GM19324 (cell line): ENCODE results near the gene LRRC4B.
A peak's percentile ranks its signal among the peaks of the same experiment; 100 is the strongest.
"Not testable (repeated sequence)": the region's sequence is repeated elsewhere in the genome, so short reads cannot be mapped to it uniquely, and the experiment has no call there.

Experiments
- ATAC-seq: cut with Tn5 transposase; IDR thresholded peaks from one replicate; pipeline ENCODE4 v1.9.1; 2021; ENCODE audit warnings: mild to moderate bottlenecking, moderate library complexity; ENCODE audit not compliant: unreplicated experiment, low FRiP score

Gene LRRC4B

GRCh38 chr19:50531171-50531612, 37.0 kb downstream of the LRRC4B start:
- no peak for ATAC-seq

DNA sequence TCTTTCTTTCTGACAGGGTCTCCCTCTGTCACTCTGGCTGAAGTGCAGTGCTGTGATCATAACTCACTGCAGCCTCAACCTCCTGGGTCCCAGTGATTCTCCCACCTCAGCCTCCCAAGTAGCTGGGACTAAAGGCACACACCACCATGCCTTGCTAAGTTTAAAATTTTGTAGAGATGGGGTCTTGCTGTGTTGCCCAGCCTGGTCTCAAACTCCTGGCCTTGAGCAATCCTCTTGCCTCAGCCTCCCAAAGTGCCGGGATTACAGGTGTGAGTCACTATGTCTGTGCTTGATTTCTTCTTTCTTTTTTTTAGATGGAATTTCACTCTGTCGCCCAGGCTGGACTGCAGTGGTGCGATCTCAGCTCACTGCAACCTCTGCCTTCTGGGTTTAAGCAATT, 40.2 kb downstream of the LRRC4B start:
- not testable (repeated sequence) for ATAC-seq

DNA sequence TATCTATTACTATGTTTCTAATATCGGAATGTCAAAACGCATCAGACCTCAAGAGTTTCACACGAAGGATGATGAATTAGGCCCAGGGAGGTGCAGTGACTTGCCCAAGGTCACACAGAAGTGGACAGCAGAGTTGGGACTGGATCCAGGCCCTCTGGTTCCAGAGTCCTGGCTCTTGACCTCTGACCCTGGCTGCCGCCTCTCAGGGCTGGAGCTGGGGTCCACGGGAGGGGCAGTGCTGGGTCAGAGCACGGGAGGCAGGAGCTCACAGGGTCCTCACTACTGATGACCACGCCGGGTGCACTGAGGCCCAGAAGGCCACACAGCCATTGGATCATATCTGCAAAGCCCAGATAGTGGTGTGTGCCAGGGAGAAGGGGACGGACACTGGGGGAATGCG, 45.4 kb downstream of the LRRC4B start:
- ATAC-seq = no peak

- no peak for ATAC-seq
Observed at GRCh38 chr19:50520822-50521465, 47.3 kb downstream of the LRRC4B start.

DNA sequence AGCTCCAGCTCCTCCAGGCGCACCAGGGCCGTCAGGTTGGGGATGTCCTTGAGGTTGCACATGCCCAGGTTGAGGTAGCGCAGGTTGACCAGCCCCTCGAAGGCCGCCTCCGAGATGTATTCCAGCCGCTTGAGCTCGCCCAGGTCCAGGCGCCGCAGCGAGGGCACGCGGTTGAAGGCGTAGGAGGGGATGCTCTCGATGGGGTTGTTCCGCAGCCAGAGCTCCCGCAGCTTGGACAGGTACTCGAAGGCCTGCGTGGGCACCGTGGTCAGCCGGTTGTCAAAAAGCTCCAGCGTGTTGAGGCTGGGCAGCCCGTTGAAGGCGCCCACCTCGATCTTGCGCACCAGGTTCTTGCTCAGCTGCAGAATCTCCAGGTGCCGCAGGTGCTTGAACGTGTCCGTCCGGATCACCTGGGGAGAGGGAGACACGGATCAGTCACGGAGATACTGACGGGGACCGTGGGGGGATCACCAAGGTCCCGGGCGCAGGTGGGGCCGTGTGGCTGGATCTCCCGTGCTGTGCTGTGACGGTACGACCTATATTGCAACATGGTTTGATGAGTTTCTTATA, 49.1 kb downstream of the LRRC4B start:
- ATAC-seq = no peak

DNA sequence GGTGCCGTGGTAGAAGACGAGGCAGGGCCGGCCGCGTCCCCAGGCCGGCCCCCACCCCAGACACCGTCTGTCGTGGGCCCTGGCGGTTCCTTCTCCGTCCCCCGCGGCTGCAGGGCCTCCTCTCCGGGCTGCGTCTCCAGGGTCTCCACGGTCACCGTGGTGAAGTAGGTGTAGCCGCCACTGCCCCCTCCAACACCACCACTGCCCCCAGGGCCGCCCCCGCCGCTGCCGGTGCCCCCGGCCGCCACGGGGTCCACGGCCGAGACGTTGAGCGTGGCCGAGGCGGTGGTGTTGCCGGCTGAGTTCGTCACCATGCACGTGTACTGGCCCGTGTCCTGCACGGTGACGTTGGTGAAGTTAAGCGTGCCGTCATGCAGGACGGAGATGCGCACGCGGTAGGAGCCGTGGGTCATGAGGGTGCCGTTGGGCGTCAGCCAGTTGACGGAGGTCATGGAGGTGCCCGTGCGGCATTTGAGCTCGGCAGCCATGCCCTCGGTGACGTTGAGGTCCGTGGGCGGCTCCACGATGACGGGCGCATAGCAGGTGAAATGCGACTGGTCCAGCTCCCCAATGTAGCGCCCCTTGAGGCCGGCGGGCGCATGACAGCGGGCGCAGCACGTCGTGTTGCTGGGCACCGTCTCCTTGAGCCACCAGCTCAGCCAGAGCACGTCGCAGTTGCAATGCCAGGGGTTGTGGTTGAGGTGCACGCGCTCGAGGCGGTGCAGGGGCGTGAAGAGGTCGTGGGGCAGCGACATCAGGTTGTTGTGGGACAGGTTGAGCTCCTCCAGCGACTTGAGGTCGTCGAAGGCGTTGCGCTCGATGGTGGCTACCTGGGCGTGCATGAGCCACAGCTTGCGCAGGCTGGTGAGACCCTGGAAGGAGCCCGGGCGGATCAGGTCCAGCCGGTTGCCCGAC, 49.9 kb downstream of the LRRC4B start:
- ATAC-seq = no peak

- no peak for ATAC-seq
Observed at GRCh38 chr19:50517704-50518075, 50.5 kb downstream of the LRRC4B start.

- no peak for ATAC-seq
Observed at GRCh38 chr19:50516964-50517703, 51.1 kb downstream of the LRRC4B start.

DNA sequence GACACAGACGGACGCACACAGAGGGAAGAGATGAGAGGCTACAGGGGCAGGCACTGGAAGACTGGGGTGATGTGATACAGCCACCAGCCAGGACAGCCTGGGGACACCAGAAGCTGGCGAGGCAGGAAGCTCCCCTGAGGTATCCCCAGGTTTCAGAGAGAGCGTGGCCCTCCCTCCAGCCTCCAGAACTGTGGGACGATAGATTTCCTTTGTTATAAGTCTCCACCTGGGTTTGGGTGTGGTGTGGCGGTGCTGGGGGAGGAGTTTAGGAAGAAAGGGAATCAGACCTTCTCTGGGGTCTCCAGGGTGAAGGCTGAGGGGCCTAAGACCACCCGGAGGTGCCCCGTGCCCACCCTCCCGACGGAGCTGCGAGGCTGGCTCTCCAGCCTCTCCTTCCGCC, 51.8 kb downstream of the LRRC4B start:
- no peak for ATAC-seq

- ATAC-seq = no peak
Observed at GRCh38 chr19:50515168-50515561, 53.1 kb downstream of the LRRC4B start.

DNA sequence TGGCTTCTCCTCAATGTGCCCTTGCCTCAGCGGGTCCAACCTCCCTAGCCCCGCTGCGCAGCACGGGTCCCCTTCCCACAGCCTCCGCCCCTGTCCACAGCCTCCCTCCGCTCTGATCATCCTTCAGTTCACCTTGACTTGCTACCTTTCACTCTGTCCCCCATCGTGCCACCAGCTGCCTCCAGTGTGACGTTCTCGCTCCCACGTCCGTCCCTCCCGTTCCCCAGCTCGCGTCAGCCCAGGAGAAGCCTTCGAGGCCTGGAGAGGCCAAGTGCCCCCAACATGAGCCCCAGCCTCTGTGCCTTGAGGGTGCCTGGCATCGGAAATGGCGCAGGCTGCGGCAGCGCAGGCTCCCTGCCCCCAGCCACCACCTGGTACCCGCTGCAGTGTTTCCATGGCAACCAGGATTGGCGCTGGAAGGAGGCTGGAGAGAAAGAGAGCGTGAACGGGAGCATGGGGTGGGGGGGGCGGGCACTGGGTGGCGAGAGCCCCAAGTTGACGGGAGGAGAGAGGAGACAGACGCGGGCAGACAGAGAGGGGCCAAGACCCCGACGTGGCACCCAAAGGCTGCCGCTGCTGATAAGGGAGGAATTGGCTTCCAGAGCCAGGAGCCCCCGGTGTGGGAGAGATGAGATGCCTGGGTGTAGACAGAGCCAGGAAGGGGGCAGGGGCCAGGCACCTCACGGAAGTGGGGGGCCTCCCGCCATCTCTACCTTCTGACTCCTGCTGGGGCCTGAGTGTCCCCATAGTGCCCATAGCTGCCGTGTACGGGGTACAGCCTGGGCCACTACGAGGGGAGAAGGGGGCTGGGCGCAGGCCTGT, 53.7 kb downstream of the LRRC4B start:
- ATAC-seq = no peak

GRCh38 chr19:50513746-50514345, 54.4 kb downstream of the LRRC4B start, which contains the start of gene ASPDH:
Gene ASPDH (minus strand): TSS chr19:50513913. CDS start chr19:50513823, 90 bp downstream.
- no peak for ATAC-seq

GRCh38 chr19:50512999-50513745, 55.1 kb downstream of the LRRC4B start:
- no peak for ATAC-seq

DNA sequence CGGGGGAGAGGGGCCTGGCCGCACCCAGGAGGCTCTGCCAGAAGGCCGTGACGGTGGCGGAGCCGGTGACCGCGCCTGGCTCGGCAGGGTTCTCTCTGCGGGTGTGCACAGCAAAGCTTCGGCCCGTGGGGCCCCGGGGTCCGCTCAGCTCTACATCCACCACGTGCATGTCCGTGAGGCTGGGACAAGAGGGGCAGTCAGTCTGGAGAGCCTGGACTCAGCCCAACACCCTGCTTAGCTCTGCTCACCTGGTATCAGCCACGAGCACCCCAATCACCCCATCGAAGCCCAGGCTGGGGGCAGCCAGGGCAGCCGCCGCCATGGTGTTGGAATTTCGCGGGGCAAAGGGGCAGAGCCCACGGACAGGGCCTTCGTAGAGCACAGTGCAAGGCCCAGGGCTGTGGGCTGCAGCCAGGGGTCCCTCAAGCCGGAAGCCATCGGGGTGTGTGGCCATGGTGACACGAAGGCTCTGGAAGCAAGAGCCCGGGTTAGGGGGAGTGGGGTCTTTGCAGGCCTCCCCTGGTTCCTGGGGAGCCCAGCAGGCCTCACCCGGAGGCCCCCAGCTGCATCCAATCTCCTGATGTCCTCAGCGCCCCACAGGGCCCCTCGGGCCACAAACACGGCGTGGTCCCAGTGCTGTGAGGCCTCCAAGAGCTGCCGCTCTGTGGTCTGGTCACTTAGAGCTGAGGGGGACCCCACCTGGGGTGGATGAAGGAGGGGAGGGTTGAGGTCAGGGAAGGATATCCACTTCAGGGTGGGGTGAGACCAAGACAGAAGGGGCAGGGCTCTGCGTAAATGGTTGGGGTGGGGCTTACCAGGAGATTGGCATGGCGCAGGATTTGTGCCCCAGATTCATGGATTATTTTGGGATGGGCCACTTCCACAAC, 55.9 kb downstream of the LRRC4B start:
- ATAC-seq = no peak

DNA sequence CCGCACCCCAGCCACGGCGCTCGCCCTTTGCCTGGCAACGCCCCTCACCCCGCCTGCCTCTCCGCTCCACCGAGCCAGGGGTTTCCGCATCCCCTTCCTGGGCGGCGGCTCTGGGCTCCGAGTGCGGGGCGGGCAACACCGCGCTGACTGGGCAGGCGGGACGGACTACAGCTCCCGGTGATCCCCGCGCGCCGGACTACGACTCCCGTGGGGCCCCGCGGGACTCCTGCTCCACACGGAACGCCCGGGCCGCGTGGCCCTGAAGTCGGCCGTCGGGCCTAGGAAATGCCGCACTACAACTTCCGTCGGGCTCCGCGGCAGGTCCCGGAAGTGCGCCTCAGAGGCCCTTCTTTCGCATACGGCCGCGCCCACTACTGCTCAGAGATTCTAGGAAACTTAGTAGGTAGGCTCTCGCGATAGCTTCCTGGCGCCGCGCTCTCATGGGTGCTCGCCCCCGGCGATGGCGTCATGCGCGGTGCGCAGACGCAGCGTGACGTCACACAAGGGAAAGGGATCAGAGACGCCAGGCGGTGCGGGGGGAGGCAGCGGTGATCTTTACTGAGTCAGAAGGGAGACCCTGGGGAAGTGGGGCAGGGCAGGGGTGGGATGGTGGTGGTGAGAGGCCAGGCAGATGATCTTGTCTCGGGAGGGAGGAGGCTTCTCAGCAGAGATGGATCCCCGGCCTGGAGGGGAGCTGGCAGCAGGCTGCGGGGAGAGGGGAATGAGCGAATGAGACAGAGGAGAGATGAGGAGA, 57.0 kb downstream of the LRRC4B start, which contains the start of gene JOSD2:
TSS of gene JOSD2 (minus strand) at position 123 of the 754 bp plus-strand sequence. CDS start 760 bp downstream, outside the sequence.
- ATAC-seq = peak; percentile 94

DNA sequence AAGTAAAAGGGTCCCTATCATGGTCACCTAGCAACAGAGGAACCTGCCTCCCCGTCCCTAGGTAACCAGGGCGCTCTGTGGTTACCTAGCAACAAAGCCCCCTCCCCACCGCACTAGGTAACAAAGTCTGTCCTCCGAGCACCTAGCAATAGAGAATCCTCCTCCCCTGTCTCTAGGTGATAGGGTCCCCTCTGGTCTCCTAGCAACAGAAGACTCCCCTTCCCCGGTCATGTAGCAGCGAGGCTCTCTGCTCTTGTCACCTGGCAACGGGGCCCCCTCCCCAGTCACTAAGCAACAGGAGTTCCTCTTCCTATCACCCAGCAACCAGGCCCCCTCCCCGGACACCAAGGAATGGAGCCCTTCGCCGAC, 57.6 kb downstream of the LRRC4B start:
- no peak for ATAC-seq

DNA sequence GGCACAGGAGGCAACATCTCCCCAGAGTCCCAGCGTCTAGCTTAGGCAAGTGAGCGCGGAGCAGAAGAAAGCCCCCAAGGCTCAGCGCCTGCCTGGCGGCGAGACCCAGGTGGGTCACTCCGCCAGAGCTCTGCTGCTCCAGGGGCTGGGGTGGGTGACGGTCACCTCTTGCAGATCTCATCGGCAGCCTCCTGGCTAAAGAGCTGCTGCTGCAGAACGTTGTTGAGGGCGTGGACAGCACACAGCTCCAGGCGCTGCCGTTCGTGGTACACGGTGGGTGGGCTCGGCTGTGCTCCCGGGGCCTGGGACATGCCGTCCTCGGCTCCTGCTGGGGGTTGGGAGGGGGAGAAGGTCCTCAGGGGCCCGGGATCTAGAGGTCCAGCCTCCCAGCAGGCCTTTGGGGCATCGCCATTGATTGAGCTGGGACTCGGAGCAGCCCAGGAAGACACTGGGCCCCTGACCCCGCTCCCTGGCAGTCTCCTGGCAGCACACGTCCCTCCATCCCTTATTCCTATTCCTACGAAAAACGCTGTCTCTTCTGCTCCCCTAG, 58.0 kb downstream of the LRRC4B start:
- ATAC-seq = no peak
